ENCODE results near the gene ATG5. TPM values are rescaled to one million over a fixed set of nuclear protein-coding genes. Genes with fewer than 3 reads are reported as not detected.
A peak's percentile ranks its signal among the peaks of the same experiment; 100 is the strongest.
"Not testable (repeated sequence)": the region's sequence is repeated elsewhere in the genome, so short reads cannot be mapped to it uniquely, and the experiment has no call there.

Gene ATG5
- total RNA-seq, 1 experiment from 2014 or later: 51.4 TPM

GRCh38 chr6:106253172-106253571 is 72.4 kb downstream of the ATG5 start:
- Histone ChIP-seq H3K4me1 (ENCODE audit: control insufficient read depth, insufficient read depth, low read length) (peaks cover 17% of the 10 kb centered on the region), H3K27ac (ENCODE audit: low read length) (no peak overlapping the region), H3K4me3 (ENCODE audit: low read depth in 2 of 2, low read length in 2 of 2) (no peak overlapping the region), H3K36me3 (ENCODE audit: control insufficient read depth, insufficient read depth, low read length) (no peaks in the 10 kb centered on the region), H3K9me3 (ENCODE audit: control insufficient read depth, insufficient read depth, low read depth, low read length) (no peaks in the 10 kb centered on the region), H3K27me3 (ENCODE audit: control insufficient read depth, insufficient read depth, low read length) (no peaks in the 10 kb centered on the region)
- ATAC-seq (peak; percentile 59; the same call in 1 of the 2 replicates), DNase-seq (ENCODE audit: low read depth, low spot score) (no peak)
- no peak for TF ChIP-seq CTCF (IDR thresholded peaks at IDR 0.05)
- TF ChIP-seq SIN3A (IDR thresholded peaks at IDR 0.05; ENCODE audit: borderline replicate concordance, insufficient read depth, low read depth, low read length): no peak
- no peak for TF ChIP-seq TCF7L2 (IDR thresholded peaks at IDR 0.05; ENCODE audit: low read depth, low read length)
- TF ChIP-seq POLR2AphosphoS5 (IDR thresholded peaks at IDR 0.05; ENCODE audit: low read depth, low read length): no peak
- TF ChIP-seq REST (IDR thresholded peaks at IDR 0.05; ENCODE audit: insufficient read depth in 1 of 2, low read depth in 2 of 2, low read length in 1 of 2): no peak
- CTCF ChIA-PET: no interaction called here
- POLR2A ChIA-PET: no interaction called here
- no TSS peak for BruUV-seq (replicated peaks)
- intact Hi-C loops (cut with micrococcal nuclease; ENCODE audit: unreplicated experiment): no loop called here
- in situ Hi-C loops (cut with HindIII; ENCODE audit: low pct_unique_long_range_greater_than_20kb, low sequenced_read_pairs): no loop called here

GRCh38 chr6:106252687-106253086 is 72.9 kb downstream of the ATG5 start:
- Histone ChIP-seq H3K4me3 (ENCODE audit: low read depth in 2 of 2, low read length in 2 of 2) (no peak overlapping the region), H3K4me1 (ENCODE audit: control insufficient read depth, insufficient read depth, low read length) (peaks cover 17% of the 10 kb centered on the region), H3K36me3 (ENCODE audit: control insufficient read depth, insufficient read depth, low read length) (0 out of 2 replicates have a peak, but pooled peaks cover 3% of the 10 kb centered on the region), H3K27ac (ENCODE audit: low read length) (no peak overlapping the region), H3K27me3 (ENCODE audit: control insufficient read depth, insufficient read depth, low read length) (no peaks in the 10 kb centered on the region), H3K9me3 (ENCODE audit: control insufficient read depth, insufficient read depth, low read depth, low read length) (no peaks in the 10 kb centered on the region)
- TF ChIP-seq CTCF (IDR thresholded peaks at IDR 0.05): no peak
- no peak for TF ChIP-seq TCF7L2 (IDR thresholded peaks at IDR 0.05; ENCODE audit: low read depth, low read length)
- no peak for TF ChIP-seq REST (IDR thresholded peaks at IDR 0.05; ENCODE audit: insufficient read depth in 1 of 2, low read depth in 2 of 2, low read length in 1 of 2)
- TF ChIP-seq POLR2AphosphoS5 (IDR thresholded peaks at IDR 0.05; ENCODE audit: low read depth, low read length): no peak
- no peak for TF ChIP-seq SIN3A (IDR thresholded peaks at IDR 0.05; ENCODE audit: borderline replicate concordance, insufficient read depth, low read depth, low read length)
- intact Hi-C loops (cut with micrococcal nuclease; ENCODE audit: unreplicated experiment): no loop called here
- in situ Hi-C loops (cut with HindIII; ENCODE audit: low pct_unique_long_range_greater_than_20kb, low sequenced_read_pairs): no loop called here
- BruUV-seq (replicated peaks): no TSS peak
- CTCF ChIA-PET: no interaction called here
- no peak for ATAC-seq
- POLR2A ChIA-PET: no interaction called here
- no peak for DNase-seq (ENCODE audit: low read depth, low spot score)

GRCh38 chr6:106251531-106252255 is 73.9 kb downstream of the ATG5 start:
- DNase-seq (ENCODE audit: low read depth, low spot score); intact Hi-C loops (cut with micrococcal nuclease; ENCODE audit: unreplicated experiment); H3K9me3 ChIP-seq (ENCODE audit: control insufficient read depth, insufficient read depth, low read depth, low read length); H3K27ac ChIP-seq (ENCODE audit: low read length); H3K36me3 ChIP-seq (ENCODE audit: control insufficient read depth, insufficient read depth, low read length); H3K27me3 ChIP-seq (ENCODE audit: control insufficient read depth, insufficient read depth, low read length); CTCF ChIA-PET; H3K4me3 ChIP-seq (ENCODE audit: low read depth in 2 of 2, low read length in 2 of 2); ATAC-seq; BruUV-seq (replicated peaks); in situ Hi-C loops (cut with HindIII; ENCODE audit: low pct_unique_long_range_greater_than_20kb, low sequenced_read_pairs): not testable (repeated sequence)
- H3K4me1 ChIP-seq (ENCODE audit: control insufficient read depth, insufficient read depth, low read length): peaks cover 13% of the 10 kb centered on the region
- POLR2A ChIA-PET: interaction anchor here (0.6 kb wide), 1 partner anchor 707 kb away, joined by 6 read pairs; no protein-coding TSS in a partner anchor

Measured in Panc1 (cell line).